Erythroblast (primary cell): ENCODE data around the gene PCDH17.

Experiments
- GATA1 ChIP-seq: IDR thresholded peaks from 2 replicates; pipeline ENCODE4 v1.6.1; 2011; ENCODE audit warnings: low read depth, mild to moderate bottlenecking, control low read depth, low read length, moderate library complexity
- POLR2A ChIP-seq: IDR thresholded peaks from 2 replicates; pipeline ENCODE4 v1.6.1; 2011; ENCODE audit warnings: mild to moderate bottlenecking, low read length

- TF ChIP-seq POLR2A: no peak
- no peak for TF ChIP-seq GATA1
These were observed 42.9 kb upstream of the PCDH17 start for GRCh38 chr13:57588639-57589038.
